CD4-positive, alpha-beta memory T cell (primary cell): ENCODE results near the gene USP31. TPM values are rescaled to one million over a fixed set of nuclear protein-coding genes. Genes with fewer than 3 reads are reported as not detected.

ENCODE experiments used
- CTCF ChIA-PET: fragments of 350-600 bp; sonication (Branson Sonifier 250); formaldehyde crosslinking; loops from one replicate; lab custom pipeline; 2021; ENCODE audit warnings: inconsistent platforms; ENCODE audit not compliant: partially characterized antibody; lab: Charles Lee
- POLR2A ChIA-PET: fragments of 350-600 bp; sonication (Branson Sonifier 250); formaldehyde crosslinking; loops from one replicate; lab custom pipeline; 2021; ENCODE audit not compliant: partially characterized antibody; lab: Charles Lee
- DNase-seq, 5 donors: peaks; one replicate each; pipeline versions ENCODE4 v3.0.0 to v3.0.0-alpha.2; 2020 to 2022; ENCODE audit warnings: mixed read lengths in 1 of 5
- H3K27ac ChIP-seq: one replicate; pipeline ENCODE4 v1.7.0; 2013; ENCODE audit warnings: low read depth, low read length
- H3K27me3 ChIP-seq: 2 replicates; pipeline ENCODE4 v1.7.0; 2013; ENCODE audit warnings: mild to moderate bottlenecking, low read length, moderate library complexity; ENCODE audit not compliant: insufficient read depth
- H3K36me3 ChIP-seq: 2 replicates; pipeline ENCODE4 v1.7.0; 2013; ENCODE audit warnings: mild to moderate bottlenecking, low read length, moderate library complexity; ENCODE audit not compliant: insufficient read depth
- H3K4me1 ChIP-seq: 2 replicates; pipeline ENCODE4 v1.7.0; 2013; ENCODE audit warnings: mild to moderate bottlenecking, low read length, moderate library complexity; ENCODE audit not compliant: insufficient read depth
- H3K4me3 ChIP-seq, 2 donors: one replicate each; pipeline ENCODE4 v1.7.0; 2013; ENCODE audit warnings: low read length in 2 of 2, mild to moderate bottlenecking in 1 of 2
- H3K9me3 ChIP-seq, 2 donors: one replicate each; pipeline ENCODE4 v1.7.0; 2013; ENCODE audit warnings: low read length in 2 of 2, control low read depth in 1 of 2; ENCODE audit not compliant: control insufficient read depth in 1 of 2
- H3K27ac Mint-ChIP-seq, 7 donors: one replicate each; pipeline ENCODE4 v1.8.0; 2020 to 2021; ENCODE audit warnings: mixed read lengths in 7 of 7, mild to moderate bottlenecking in 6 of 7, inconsistent platforms in 3 of 7, moderate library complexity in 3 of 7
- H3K27me3 Mint-ChIP-seq, 2 donors: one replicate each; pipeline ENCODE4 v1.8.0; 2020 to 2021; ENCODE audit warnings: mixed read lengths in 2 of 2
- H3K36me3 Mint-ChIP-seq, 2 donors: one replicate each; pipeline ENCODE4 v1.8.0; 2020 to 2021; ENCODE audit warnings: mixed read lengths in 2 of 2, inconsistent platforms in 1 of 2, mild to moderate bottlenecking in 1 of 2
- H3K4me1 Mint-ChIP-seq, 4 donors: one replicate each; pipeline ENCODE4 v1.8.0; 2020 to 2021; ENCODE audit warnings: mixed read lengths in 4 of 4, mild to moderate bottlenecking in 1 of 4
- H3K4me3 Mint-ChIP-seq, 8 donors: one replicate each; pipeline ENCODE4 v1.8.0; 2020 to 2021; ENCODE audit warnings: mixed read lengths in 8 of 8, mild to moderate bottlenecking in 7 of 8, moderate library complexity in 6 of 8, inconsistent platforms in 3 of 8
- H3K9me3 Mint-ChIP-seq, 8 donors: one replicate each; pipeline ENCODE4 v1.8.0; 2020 to 2021; ENCODE audit warnings: mixed read lengths in 8 of 8, mild to moderate bottlenecking in 5 of 8, inconsistent platforms in 3 of 8, moderate library complexity in 1 of 8
- intact Hi-C: fragments of 100-400 bp; cut with micrococcal nuclease; formaldehyde crosslinking; loops from one replicate; pipeline ENCODE4 v1.15.1; 2023
- polyA plus RNA-seq, 2 donors: library from polyadenylated mRNA; unstranded; fragments of 300-500 nt; fragmentation: Illumina TruSeq; gene quantifications; one replicate each; pipeline ENCODE4 v1.2.3, GENCODE V29; 2021
- total RNA-seq, 2 experiments: library from RNA; stranded (reverse); gene quantifications; one replicate each; pipeline ENCODE4 v1.2.3, GENCODE V29; 2021

USP31 gene
- total and polyA plus RNA-seq, 4 experiments from 2014 or later, result 0.07 to 5.0 (median 2.9) TPM

GRCh38 chr16:23024044-23024443 is 125.2 kb downstream of the USP31 start:
- Mint-ChIP-seq H3K36me3 (no peaks in the 10 kb centered on the region), H3K27ac (no peak overlapping the region), H3K9me3 (peaks cover 0 to 2% (median 0%) of the 10 kb centered on the region in 8 donors), H3K4me3 (no peak overlapping the region), H3K4me1 (no peaks in the 10 kb centered on the region), H3K27me3 (peaks cover 4 to 22% of the 10 kb centered on the region in 2 donors)
- Histone ChIP-seq H3K4me3 (no peak overlapping the region), H3K4me1 (no peaks in the 10 kb centered on the region), H3K9me3 (no peaks in the 10 kb centered on the region), H3K36me3 (no peaks in the 10 kb centered on the region), H3K27ac (no peak overlapping the region), H3K27me3 (no peaks in the 10 kb centered on the region)
- no peak for DNase-seq
- CTCF ChIA-PET, result no interaction called here
- intact Hi-C loops, result no loop called here
- POLR2A ChIA-PET, result no interaction called here

GRCh38 chr16:23020084-23020483 is 129.2 kb downstream of the USP31 start:
- H3K27ac ChIP-seq, result no peak overlapping the region
- no peaks in the 10 kb centered on the region for H3K4me1 Mint-ChIP-seq
- no peak overlapping the region for H3K27ac Mint-ChIP-seq
- CTCF ChIA-PET, result no interaction called here
- H3K27me3 Mint-ChIP-seq, result peaks cover 7 to 16% of the 10 kb centered on the region in 2 donors
- H3K9me3 ChIP-seq, result no peaks in the 10 kb centered on the region
- peaks cover 0 to 2% (median 0%) of the 10 kb centered on the region in 8 donors for H3K9me3 Mint-ChIP-seq
- intact Hi-C loops, result no loop called here
- H3K36me3 ChIP-seq, result no peaks in the 10 kb centered on the region
- H3K36me3 Mint-ChIP-seq, result no peaks in the 10 kb centered on the region
- H3K4me1 ChIP-seq, result no peaks in the 10 kb centered on the region
- POLR2A ChIA-PET, result no interaction called here
- no peak overlapping the region for H3K4me3 Mint-ChIP-seq
- DNase-seq, result no peak
- no peak overlapping the region for H3K4me3 ChIP-seq
- H3K27me3 ChIP-seq, result no peaks in the 10 kb centered on the region

GRCh38 chr16:23016368-23016767 is 132.9 kb downstream of the USP31 start:
- DNase-seq, result no peak
- no peak overlapping the region for H3K27ac Mint-ChIP-seq
- no peak overlapping the region for H3K4me3 ChIP-seq
- no peak overlapping the region for H3K27ac ChIP-seq
- no peaks in the 10 kb centered on the region for H3K36me3 ChIP-seq
- intact Hi-C loops, result no loop called here
- H3K9me3 ChIP-seq, result no peaks in the 10 kb centered on the region
- no peaks in the 10 kb centered on the region for H3K36me3 Mint-ChIP-seq
- ChIA-PET POLR2A (no interaction called here), CTCF (no interaction called here)
- no peaks in the 10 kb centered on the region for H3K4me1 ChIP-seq
- no peaks in the 10 kb centered on the region for H3K27me3 ChIP-seq
- H3K27me3 Mint-ChIP-seq, result peaks cover 13 to 15% of the 10 kb centered on the region in 2 donors
- peaks cover 0 to 2% (median 0%) of the 10 kb centered on the region in 8 donors for H3K9me3 Mint-ChIP-seq
- H3K4me1 Mint-ChIP-seq, result no peaks in the 10 kb centered on the region
- no peak overlapping the region for H3K4me3 Mint-ChIP-seq

GRCh38 chr16:23015580-23015979 is 133.7 kb downstream of the USP31 start:
- Mint-ChIP-seq H3K4me3 (no peak overlapping the region), H3K36me3 (no peaks in the 10 kb centered on the region), H3K4me1 (no peaks in the 10 kb centered on the region), H3K27ac (no peak overlapping the region), H3K27me3 (peaks cover 10 to 13% of the 10 kb centered on the region in 2 donors), H3K9me3 (no peaks in the 10 kb centered on the region)
- intact Hi-C loops, result no loop called here
- ChIA-PET POLR2A (no interaction called here), CTCF (no interaction called here)
- H3K27ac ChIP-seq, result no peak overlapping the region
- no peaks in the 10 kb centered on the region for H3K27me3 ChIP-seq
- no peaks in the 10 kb centered on the region for H3K36me3 ChIP-seq
- H3K9me3 ChIP-seq, result no peaks in the 10 kb centered on the region
- H3K4me1 ChIP-seq, result no peaks in the 10 kb centered on the region
- no peak for DNase-seq
- no peak overlapping the region for H3K4me3 ChIP-seq

- ChIA-PET POLR2A (no interaction called here), CTCF (no interaction called here)
- no peak overlapping the region for H3K27ac Mint-ChIP-seq
- no peaks in the 10 kb centered on the region for H3K36me3 Mint-ChIP-seq
- no peaks in the 10 kb centered on the region for H3K9me3 Mint-ChIP-seq
- no peak overlapping the region for H3K4me3 ChIP-seq
- H3K27ac ChIP-seq, result no peak overlapping the region
- no peaks in the 10 kb centered on the region for H3K4me1 ChIP-seq
- H3K9me3 ChIP-seq, result no peaks in the 10 kb centered on the region
- H3K27me3 ChIP-seq, result no peaks in the 10 kb centered on the region
- no peak overlapping the region for H3K4me3 Mint-ChIP-seq
- peaks cover 10 to 13% of the 10 kb centered on the region in 2 donors for H3K27me3 Mint-ChIP-seq
- no peaks in the 10 kb centered on the region for H3K4me1 Mint-ChIP-seq
- H3K36me3 ChIP-seq, result no peaks in the 10 kb centered on the region
- no peak for DNase-seq
- intact Hi-C loops, result no loop called here
Measured at GRCh38 chr16:23014592-23014991, 134.7 kb downstream of the USP31 start.

Other genes starting within 250 kb of the USP31 start
- not detected for gene SCNN1G, start 33.3 kb upstream of the USP31 start, total RNA-seq
- not detected for gene SCNN1G, start 33.3 kb upstream of the USP31 start, polyA plus RNA-seq
- gene SCNN1B, start 152.8 kb upstream of the USP31 start, total RNA-seq, result not detected
- not detected for gene SCNN1B, start 152.8 kb upstream of the USP31 start, polyA plus RNA-seq